ENCODE data around the gene RBMS2. TPM values are rescaled to one million over a fixed set of nuclear protein-coding genes. Genes with fewer than 3 reads are reported as not detected.
A peak's percentile ranks its signal among the peaks of the same experiment; 100 is the strongest.

The RBMS2 gene, protein sequence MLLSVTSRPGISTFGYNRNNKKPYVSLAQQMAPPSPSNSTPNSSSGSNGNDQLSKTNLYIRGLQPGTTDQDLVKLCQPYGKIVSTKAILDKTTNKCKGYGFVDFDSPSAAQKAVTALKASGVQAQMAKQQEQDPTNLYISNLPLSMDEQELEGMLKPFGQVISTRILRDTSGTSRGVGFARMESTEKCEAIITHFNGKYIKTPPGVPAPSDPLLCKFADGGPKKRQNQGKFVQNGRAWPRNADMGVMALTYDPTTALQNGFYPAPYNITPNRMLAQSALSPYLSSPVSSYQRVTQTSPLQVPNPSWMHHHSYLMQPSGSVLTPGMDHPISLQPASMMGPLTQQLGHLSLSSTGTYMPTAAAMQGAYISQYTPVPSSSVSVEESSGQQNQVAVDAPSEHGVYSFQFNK
- total RNA-seq = 14.6 and 15.2 TPM in 2 replicates
- polyA plus RNA-seq = 15.9 and 18.8 TPM in 2 replicates

DNA sequence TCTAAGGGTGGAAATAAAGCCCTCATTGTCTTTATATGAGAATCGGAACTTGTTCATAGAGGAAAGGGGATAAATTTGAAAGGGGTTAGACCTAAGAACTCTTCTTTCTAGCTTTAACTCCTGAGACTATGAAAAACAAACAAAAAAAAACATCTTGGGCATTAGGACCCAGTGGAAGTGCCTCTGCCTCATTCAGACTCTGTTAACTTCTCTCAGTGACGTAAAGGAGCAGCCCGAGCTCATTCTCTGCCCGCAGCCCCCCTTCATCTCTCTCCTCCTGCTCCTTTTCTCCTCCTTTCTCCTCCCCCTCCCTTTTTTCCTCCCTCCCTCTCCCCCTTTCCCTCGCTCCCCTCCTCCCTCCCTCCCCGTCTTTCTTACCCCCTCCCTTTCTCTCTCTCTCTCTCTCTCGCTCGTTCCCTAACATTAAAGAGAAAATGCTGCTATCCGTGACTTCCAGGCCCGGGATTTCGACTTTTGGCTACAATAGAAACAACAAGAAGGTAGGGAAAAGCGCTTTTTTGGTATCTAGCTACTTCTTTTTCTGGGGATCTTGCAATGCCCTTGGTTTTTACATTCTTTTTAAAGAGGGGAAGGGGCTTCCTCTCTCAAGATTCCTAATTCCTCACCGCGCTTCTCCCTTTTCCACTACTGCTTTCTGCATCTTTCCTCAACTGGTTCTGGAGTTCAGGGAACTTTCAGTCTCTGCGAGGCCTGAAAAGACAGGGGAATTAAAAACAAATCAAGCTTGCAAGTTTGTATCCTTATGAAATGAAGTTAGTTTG is at the start of gene RBMS2:
Gene RBMS2, plus strand, starts transcription at position 231 of the 782 bp plus-strand sequence. Its CDS starts 204 bp downstream, at position 435.
- no peaks in the 10 kb centered on the region for H4K20me1 ChIP-seq (ENCODE audit: insufficient read depth, poor library complexity, severe bottlenecking)
- peaks cover 43% of the 10 kb centered on the region for H3K79me2 ChIP-seq
- peak; percentile 93 for DNase-seq (ENCODE audit: low spot score)
- no peaks in the 10 kb centered on the region for H3K36me3 ChIP-seq (replicated peaks; ENCODE audit: insufficient read depth, low read depth)
- H3K27ac ChIP-seq = peak within 1 kb of the TSS; percentile 96
- H3K9me2 ChIP-seq (replicated peaks; ENCODE audit: insufficient read depth) = no peaks in the 10 kb centered on the region
- peaks cover 23% of the 10 kb centered on the region for H3K4me1 ChIP-seq (ENCODE audit: insufficient read depth)
- peak within 1 kb of the TSS; percentile 67 for H3K4me3 ChIP-seq
- TF ChIP-seq EZH2 (IDR thresholded peaks at IDR 0.05; ENCODE audit: borderline replicate concordance) (no peak), EZH2phosphoT487 (IDR thresholded peaks at IDR 0.05; ENCODE audit: low read depth, severe bottlenecking, unreplicated experiment) (no peak)
- TF ChIP-seq, protein P1, sequence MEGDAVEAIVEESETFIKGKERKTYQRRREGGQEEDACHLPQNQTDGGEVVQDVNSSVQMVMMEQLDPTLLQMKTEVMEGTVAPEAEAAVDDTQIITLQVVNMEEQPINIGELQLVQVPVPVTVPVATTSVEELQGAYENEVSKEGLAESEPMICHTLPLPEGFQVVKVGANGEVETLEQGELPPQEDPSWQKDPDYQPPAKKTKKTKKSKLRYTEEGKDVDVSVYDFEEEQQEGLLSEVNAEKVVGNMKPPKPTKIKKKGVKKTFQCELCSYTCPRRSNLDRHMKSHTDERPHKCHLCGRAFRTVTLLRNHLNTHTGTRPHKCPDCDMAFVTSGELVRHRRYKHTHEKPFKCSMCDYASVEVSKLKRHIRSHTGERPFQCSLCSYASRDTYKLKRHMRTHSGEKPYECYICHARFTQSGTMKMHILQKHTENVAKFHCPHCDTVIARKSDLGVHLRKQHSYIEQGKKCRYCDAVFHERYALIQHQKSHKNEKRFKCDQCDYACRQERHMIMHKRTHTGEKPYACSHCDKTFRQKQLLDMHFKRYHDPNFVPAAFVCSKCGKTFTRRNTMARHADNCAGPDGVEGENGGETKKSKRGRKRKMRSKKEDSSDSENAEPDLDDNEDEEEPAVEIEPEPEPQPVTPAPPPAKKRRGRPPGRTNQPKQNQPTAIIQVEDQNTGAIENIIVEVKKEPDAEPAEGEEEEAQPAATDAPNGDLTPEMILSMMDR (IDR thresholded peaks at IDR 0.05; ENCODE audit: poor library complexity) = no peak
- H3K9me3 ChIP-seq (ENCODE audit: low read depth) = no peaks in the 10 kb centered on the region
- no peaks in the 10 kb centered on the region for H3K27me3 ChIP-seq
- H2AFZ ChIP-seq = peak within 1 kb of the TSS; percentile 77
- WGBS (ENCODE audit: low lambda C conversion rate, missing lambda C conversion rate) = 2% methylated on average over 11 of the region's 15 CpGs
- peak within 1 kb of the TSS; percentile 85 for H3K4me2 ChIP-seq

DNA sequence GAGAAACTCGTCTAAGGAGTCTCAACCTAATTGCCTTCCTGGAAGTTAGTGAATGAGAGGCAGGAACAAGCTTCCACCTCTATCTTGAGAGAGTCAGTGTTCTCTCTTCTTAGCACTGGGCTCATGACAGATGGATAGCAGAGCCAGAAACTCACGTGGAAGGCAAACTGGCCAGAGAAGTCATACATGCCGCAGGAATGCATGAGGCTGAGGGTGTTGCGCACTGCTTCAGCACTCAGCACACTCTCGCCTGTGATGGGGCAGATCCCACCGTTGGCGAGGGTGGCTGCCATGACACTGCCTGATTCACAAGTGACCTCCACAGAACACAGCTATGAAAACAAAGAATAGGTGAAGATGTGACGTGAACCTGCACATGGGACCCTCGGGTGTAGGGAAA is 47.2 kb upstream of the RBMS2 start:
- Histone ChIP-seq H3K79me2 (peaks cover 15% of the 10 kb centered on the region), H3K36me3 (replicated peaks; ENCODE audit: insufficient read depth, low read depth) (no peaks in the 10 kb centered on the region), H3K27me3 (no peaks in the 10 kb centered on the region), H3K9me3 (ENCODE audit: low read depth) (no peaks in the 10 kb centered on the region), H3K9me2 (replicated peaks; ENCODE audit: insufficient read depth) (no peaks in the 10 kb centered on the region), H4K20me1 (ENCODE audit: insufficient read depth, poor library complexity, severe bottlenecking) (no peaks in the 10 kb centered on the region), H3K4me2 (no peak overlapping the region), H2AFZ (no peak overlapping the region), H3K27ac (no peak overlapping the region), H3K4me3 (no peak overlapping the region), H3K4me1 (ENCODE audit: insufficient read depth) (no peaks in the 10 kb centered on the region)
- WGBS (ENCODE audit: low lambda C conversion rate, missing lambda C conversion rate) = 93% methylated on average over 9 of the region's 9 CpGs
- TF ChIP-seq, protein P1 (IDR thresholded peaks at IDR 0.05; ENCODE audit: poor library complexity) = no peak
- TF ChIP-seq EZH2 (IDR thresholded peaks at IDR 0.05; ENCODE audit: borderline replicate concordance) (no peak), EZH2phosphoT487 (IDR thresholded peaks at IDR 0.05; ENCODE audit: low read depth, severe bottlenecking, unreplicated experiment) (no peak)
- no peak for DNase-seq (ENCODE audit: low spot score)

DNA sequence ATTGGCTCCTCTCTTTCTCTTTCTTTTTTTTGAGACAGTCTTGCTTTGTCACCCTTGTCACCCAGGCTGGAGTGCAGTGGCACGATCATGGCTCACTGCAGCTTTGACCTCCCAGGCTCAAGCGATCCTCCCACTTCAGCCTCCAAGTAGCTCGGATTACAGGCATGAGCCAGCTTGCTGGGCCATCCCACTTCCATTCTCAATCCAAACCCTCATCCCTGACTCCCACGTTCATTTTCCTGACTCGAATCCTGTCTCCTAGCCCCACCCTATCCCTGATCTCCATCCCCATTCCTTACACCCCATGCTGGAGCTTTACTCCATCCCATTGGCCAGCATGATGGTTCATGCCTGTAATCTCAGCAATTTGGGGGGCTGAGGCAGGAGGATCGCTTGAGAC is 45.5 kb upstream of the RBMS2 start:
- WGBS (ENCODE audit: low lambda C conversion rate, missing lambda C conversion rate) = 96% methylated on average over 5 of the region's 6 CpGs
- no peak overlapping the region for H3K27ac ChIP-seq

More for the DNA sequence above, 45.5 kb upstream of the RBMS2 start:
- Histone ChIP-seq H3K4me2 (no peak overlapping the region), H2AFZ (no peak overlapping the region), H3K9me3 (ENCODE audit: low read depth) (no peaks in the 10 kb centered on the region), H3K79me2 (no peaks in the 10 kb centered on the region), H3K27me3 (no peaks in the 10 kb centered on the region), H3K36me3 (replicated peaks; ENCODE audit: insufficient read depth, low read depth) (no peaks in the 10 kb centered on the region), H3K4me3 (no peak overlapping the region), H3K9me2 (replicated peaks; ENCODE audit: insufficient read depth) (no peaks in the 10 kb centered on the region), H3K4me1 (ENCODE audit: insufficient read depth) (no peaks in the 10 kb centered on the region), H4K20me1 (ENCODE audit: insufficient read depth, poor library complexity, severe bottlenecking) (no peaks in the 10 kb centered on the region)
- no peak for DNase-seq (ENCODE audit: low spot score)
- TF ChIP-seq EZH2 (IDR thresholded peaks at IDR 0.05; ENCODE audit: borderline replicate concordance) = no peak
- TF ChIP-seq EZH2phosphoT487 (IDR thresholded peaks at IDR 0.05; ENCODE audit: low read depth, severe bottlenecking, unreplicated experiment) = no peak
- TF ChIP-seq, protein P1 (IDR thresholded peaks at IDR 0.05; ENCODE audit: poor library complexity) = no peak

All from hepatocyte (in vitro differentiated cells).